ENCODE measurements around the gene HIPK1.
"Not testable (repeated sequence)": the region's sequence is repeated elsewhere in the genome, so short reads cannot be mapped to it uniquely, and the experiment has no call there.

The HIPK1 gene

GRCh38 chr1:113983826-113984225, 54.7 kb downstream of the HIPK1 start:
- no peak for FAIRE-seq

- no peak for FAIRE-seq
Measured at GRCh38 chr1:113984710-113985109, 55.6 kb downstream of the HIPK1 start.

- FAIRE-seq, result no peak
Measured at GRCh38 chr1:113986802-113987201, 57.7 kb downstream of the HIPK1 start.

GRCh38 chr1:113987259-113987658, 58.1 kb downstream of the HIPK1 start:
- no peak for FAIRE-seq

GRCh38 chr1:113990530-113990929, 61.4 kb downstream of the HIPK1 start:
- FAIRE-seq, result no peak

GRCh38 chr1:113990961-113991360, 61.8 kb downstream of the HIPK1 start:
- FAIRE-seq, result no peak

GRCh38 chr1:113991467-113991997, 62.4 kb downstream of the HIPK1 start:
- no peak for FAIRE-seq

- FAIRE-seq, result no peak
Measured at GRCh38 chr1:113993072-113993471, 63.9 kb downstream of the HIPK1 start.

GRCh38 chr1:113993766-113994165, 64.6 kb downstream of the HIPK1 start:
- FAIRE-seq, result no peak

GRCh38 chr1:113995382-113995781, 66.3 kb downstream of the HIPK1 start:
- no peak for FAIRE-seq

GRCh38 chr1:113998361-113998760, 69.2 kb downstream of the HIPK1 start:
- FAIRE-seq, result no peak

- FAIRE-seq, result no peak
Measured at GRCh38 chr1:113999233-113999632, 70.1 kb downstream of the HIPK1 start.

- FAIRE-seq, result no peak
Measured at GRCh38 chr1:113999799-114000198, 70.7 kb downstream of the HIPK1 start.

GRCh38 chr1:114000406-114000805, 71.3 kb downstream of the HIPK1 start:
- no peak for FAIRE-seq

- no peak for FAIRE-seq
Measured at GRCh38 chr1:114002492-114003239, 73.5 kb downstream of the HIPK1 start.

- no peak for FAIRE-seq
Measured at GRCh38 chr1:114003431-114003830, 74.3 kb downstream of the HIPK1 start.

GRCh38 chr1:114006825-114007224, 77.7 kb downstream of the HIPK1 start:
- FAIRE-seq, result not testable (repeated sequence)

- no peak for FAIRE-seq
Measured at GRCh38 chr1:114008480-114008941, 79.4 kb downstream of the HIPK1 start.

- no peak for FAIRE-seq
Measured at GRCh38 chr1:114008993-114009392, 79.9 kb downstream of the HIPK1 start.

GRCh38 chr1:114009393-114009792, 80.3 kb downstream of the HIPK1 start:
- no peak for FAIRE-seq

GRCh38 chr1:114010433-114011184, 81.5 kb downstream of the HIPK1 start:
- FAIRE-seq, result no peak

- FAIRE-seq, result no peak
Measured at GRCh38 chr1:114011796-114012195, 82.7 kb downstream of the HIPK1 start.

GRCh38 chr1:114015075-114015474, 86.0 kb downstream of the HIPK1 start:
- FAIRE-seq, result no peak

- FAIRE-seq, result not testable (repeated sequence)
Measured at GRCh38 chr1:114019724-114020123, 90.6 kb downstream of the HIPK1 start.
